Endothelial cell of umbilical vein (primary cell): ENCODE measurements around the gene RAB25. TPM values are rescaled to one million over a fixed set of nuclear protein-coding genes. Genes with fewer than 3 reads are reported as not detected.
A peak's percentile ranks its signal among the peaks of the same experiment; 100 is the strongest.

Experiments used
- BruUV-seq: library from RNA; stranded (reverse); fragments of 400-500 nt; replicated peaks from 2 replicates; lab custom pipeline; 2021; lab: Mats Ljungman, UMichigan
- CTCF ChIA-PET: fragments of 300-600, 350-600 bp; sonication (Branson Sonifier 250); formaldehyde crosslinking; loops from one replicate; lab custom pipeline; 2021; ENCODE audit warnings: antibody characterized with exemption, inconsistent platforms; lab: Charles Lee
- POLR2A ChIA-PET: fragments of 300-600, 350-600 bp; sonication (Branson Sonifier 250); formaldehyde crosslinking; loops from one replicate; lab custom pipeline; 2021; ENCODE audit warnings: antibody characterized with exemption, inconsistent platforms; lab: Charles Lee
- DNase-seq: peaks from one replicate; pipeline ENCODE4 v3.0.0-alpha.2; 2011; ENCODE audit warnings: low read depth, low spot score
- FAIRE-seq: peaks from 2 replicates; lab custom pipeline; 2011; peaks lifted over from hg19 to GRCh38; lab: Jason Lieb, UNC
- H2AFZ ChIP-seq: 2 replicates; pipeline ENCODE4 v1.6.0; 2012; ENCODE audit warnings: low read depth, low read length, control low read depth, inconsistent platforms
- H3K27ac ChIP-seq: 2 replicates; pipeline ENCODE4 v1.5.1; 2011; ENCODE audit warnings: low read depth, mild to moderate bottlenecking, control low read depth, low read length, moderate library complexity; ENCODE audit not compliant: insufficient read depth
- H3K27me3 ChIP-seq, 2 experiments: 2 replicates each; pipeline versions ENCODE4 v1.6.0 to v1.6.1; 2011; ENCODE audit warnings: low read length in 2 of 2, mixed read lengths in 1 of 2; ENCODE audit not compliant: control insufficient read depth in 2 of 2, insufficient read depth in 2 of 2
- H3K36me3 ChIP-seq, 2 experiments: 2 replicates in 1 of 2; 3 replicates in 1 of 2; pipeline ENCODE4 v1.5.1; 2011; ENCODE audit warnings: low read length in 2 of 2, mild to moderate bottlenecking in 1 of 2, moderate library complexity in 1 of 2; ENCODE audit not compliant: control insufficient read depth in 2 of 2, insufficient read depth in 2 of 2; ENCODE audit errors: extremely low read depth in 1 of 2
- H3K4me1 ChIP-seq: 3 replicates; pipeline ENCODE4 v1.5.1; 2011; ENCODE audit warnings: mild to moderate bottlenecking, low read length; ENCODE audit not compliant: control insufficient read depth, insufficient read depth; ENCODE audit errors: extremely low read depth
- H3K4me2 ChIP-seq: 2 replicates; pipeline ENCODE4 v1.6.1; 2011; ENCODE audit warnings: low read length, control low read depth, mixed read lengths; ENCODE audit not compliant: insufficient read depth
- H3K4me3 ChIP-seq, 3 experiments: fragments of 200-600 bp in 1 of 3; sonication (generic), shearing (Covaris generic) in 1 of 3; replicated peaks in 1 of 3; 2 replicates each; pipeline ENCODE4 v1.5.1; 2011 to 2016; ENCODE audit warnings: control low read depth in 3 of 3, low read length in 3 of 3, mild to moderate bottlenecking in 2 of 3, inconsistent platforms in 1 of 3, low read depth in 1 of 3, moderate library complexity in 1 of 3; ENCODE audit not compliant: insufficient read depth in 1 of 3
- H3K79me2 ChIP-seq: 2 replicates; pipeline ENCODE4 v1.6.0; 2012; ENCODE audit warnings: low read length, inconsistent platforms; ENCODE audit not compliant: control insufficient read depth, insufficient read depth
- H3K9ac ChIP-seq: replicated peaks from 2 replicates; pipeline ENCODE3; 2011; ENCODE audit warnings: low read length, control low read depth; ENCODE audit not compliant: insufficient read depth; ENCODE audit errors: extremely low read depth
- H3K9me1 ChIP-seq: replicated peaks from 3 replicates; pipeline ENCODE4 v1.6.0; 2011; ENCODE audit warnings: mild to moderate bottlenecking, low read length; ENCODE audit not compliant: control insufficient read depth, insufficient read depth; ENCODE audit errors: extremely low read depth
- H3K9me3 ChIP-seq: replicated peaks from 2 replicates; pipeline ENCODE4 v1.5.1; 2012; ENCODE audit warnings: low read length, inconsistent platforms; ENCODE audit not compliant: control insufficient read depth, insufficient read depth
- H4K20me1 ChIP-seq: replicated peaks from 2 replicates; pipeline ENCODE3; 2011; ENCODE audit warnings: mild to moderate bottlenecking, low read length; ENCODE audit not compliant: control insufficient read depth, insufficient read depth; ENCODE audit errors: extremely low read depth
- CTCF ChIP-seq, 2 donors: IDR thresholded peaks; 1 replicate in 1 of 2; 2 replicates in 1 of 2; pipeline ENCODE4 v1.5.1; 2011; ENCODE audit warnings: low read length in 2 of 2, mild to moderate bottlenecking in 2 of 2, moderate library complexity in 2 of 2, control low read depth in 1 of 2, inconsistent platforms in 1 of 2, low read depth in 1 of 2; ENCODE audit not compliant: insufficient read depth in 1 of 2; ENCODE audit errors: extremely low read depth in 1 of 2
- EZH2 ChIP-seq: IDR thresholded peaks from 2 replicates; pipeline ENCODE4 v1.6.1; 2012; ENCODE audit warnings: borderline replicate concordance, low read depth, mild to moderate bottlenecking, moderate library complexity, low read length, inconsistent platforms; ENCODE audit not compliant: severe bottlenecking
- FOS ChIP-seq: IDR thresholded peaks from 2 replicates; pipeline ENCODE4 v1.6.1; 2011; ENCODE audit warnings: mild to moderate bottlenecking, low read length, moderate library complexity, borderline replicate concordance; ENCODE audit not compliant: insufficient read depth
- GATA2 ChIP-seq: IDR thresholded peaks from 2 replicates; pipeline ENCODE4 v1.7.0; 2011; ENCODE audit warnings: low read depth, mild to moderate bottlenecking, moderate library complexity, mixed read lengths, low read length; ENCODE audit not compliant: insufficient read length, insufficient read depth
- JUN ChIP-seq: IDR thresholded peaks from 2 replicates; pipeline ENCODE4 v1.6.1; 2011; ENCODE audit warnings: borderline replicate concordance, low read depth; ENCODE audit not compliant: insufficient read length, insufficient read depth
- MYC ChIP-seq: IDR thresholded peaks from one replicate; pipeline ENCODE4 v1.6.1; 2011; ENCODE audit warnings: mild to moderate bottlenecking, low read depth, low read length
- POLR2A ChIP-seq: IDR thresholded peaks from 2 replicates; pipeline ENCODE4 v1.6.1; 2012; ENCODE audit warnings: low read depth, mild to moderate bottlenecking, control low read depth, low read length
- POLR2AphosphoS5 ChIP-seq: IDR thresholded peaks from 2 replicates; pipeline ENCODE4 v1.6.1; 2012; ENCODE audit warnings: low read depth, mild to moderate bottlenecking, control low read depth, low read length, moderate library complexity; ENCODE audit not compliant: insufficient read depth
- dilution Hi-C: fragments of 300-500 bp; cut with MboI; formaldehyde crosslinking; loops from one replicate; pipeline ENCODE4 v1.15.0; 2019; ENCODE audit warnings: low sequenced_read_pairs; ENCODE audit not compliant: extremely low pct_ligation_motif_present
- intact Hi-C: fragments of 100-400 bp; cut with micrococcal nuclease; formaldehyde crosslinking; loops from one replicate; pipeline ENCODE4 v1.10.0; 2022
- polyA plus RNA-seq, 4 experiments: library from polyadenylated mRNA; depleted of rRNA in 3 of 4; stranded (reverse) in 3 of 4; unstranded in 1 of 4; fragments of >200 nt; gene quantifications; 2 replicates each; pipeline versions ENCODE4 v1.2.1 to v1.2.3, GENCODE V29; 2011 to 2012; ENCODE audit warnings: missing spikeins in 1 of 4
- total RNA-seq: library from RNA; stranded (reverse); gene quantifications from 2 replicates; pipeline ENCODE4 v1.2.3, GENCODE V29; 2021
- TF ChIP-seq, protein P1 (sequence below): IDR thresholded peaks from 2 replicates; pipeline ENCODE4 v1.6.1; 2011; ENCODE audit not compliant: insufficient read depth, insufficient read length

Gene RAB25
- total and polyA plus RNA-seq, 2 donors (not counting 3 experiments of a cell fraction or from before 2014, with no cell fraction given) = not detected

DNA sequence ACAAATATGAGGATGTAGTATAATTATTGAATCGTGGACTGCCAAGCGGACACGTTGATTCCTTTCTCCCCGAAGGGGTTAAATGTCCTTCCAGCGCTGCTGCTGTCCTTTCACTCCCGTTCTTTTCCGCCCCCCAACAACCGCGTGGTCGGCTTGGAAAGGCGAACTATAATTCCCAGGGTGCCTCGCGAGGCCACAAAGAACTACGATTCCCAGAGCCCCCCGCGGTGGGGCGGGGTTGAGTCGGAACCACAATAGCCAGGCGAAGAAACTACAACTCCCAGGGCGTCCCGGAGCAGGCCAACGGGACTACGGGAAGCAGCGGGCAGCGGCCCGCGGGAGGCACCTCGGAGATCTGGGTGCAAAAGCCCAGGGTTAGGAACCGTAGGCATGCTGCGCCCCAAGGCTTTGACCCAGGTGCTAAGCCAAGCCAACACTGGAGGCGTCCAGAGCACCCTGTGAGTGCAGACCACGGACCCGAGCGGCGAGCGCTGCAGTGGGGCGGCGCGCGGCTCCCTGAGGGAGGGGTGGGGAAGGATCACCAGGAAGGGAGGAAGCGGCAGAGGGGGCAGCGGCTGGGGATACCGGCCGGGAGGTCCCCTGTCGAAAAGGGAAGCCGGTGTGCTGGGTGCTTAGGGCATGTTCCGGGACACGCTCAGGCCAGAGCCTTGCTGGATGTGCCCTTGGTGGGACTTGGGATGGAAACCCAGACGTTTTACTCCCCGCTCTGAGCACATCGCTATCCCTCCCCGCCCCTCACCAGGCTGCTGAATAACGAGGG, 6.3 kb upstream of the RAB25 start, which contains the start of gene LAMTOR2:
LAMTOR2 (plus strand) TSS at position 283 of the 781 bp plus-strand sequence; CDS start at position 391, 108 bp downstream.
- ChIA-PET POLR2A (no interaction called here), CTCF (interaction anchor here (1.0 to 1.8 kb wide), 2 partner anchors 10 kb away, joined by 5 to 6 read pairs; no protein-coding TSS in a partner anchor)
- DNase-seq = peak; percentile 98
- no peaks in the 10 kb centered on the region for H4K20me1 ChIP-seq
- H3K9ac ChIP-seq = peak within 1 kb of the TSS; percentile 94
- H3K4me1 ChIP-seq = peaks cover 15% of the 10 kb centered on the region
- intact Hi-C loops = loop anchor here (1.0 kb wide), 4 partner anchors 28 to 120 kb away; partner anchors contain the start of genes KHDC4 and MEX3A
- H3K9me1 ChIP-seq = no peaks in the 10 kb centered on the region
- TF ChIP-seq EZH2 = no peak
- TF ChIP-seq, protein P1, sequence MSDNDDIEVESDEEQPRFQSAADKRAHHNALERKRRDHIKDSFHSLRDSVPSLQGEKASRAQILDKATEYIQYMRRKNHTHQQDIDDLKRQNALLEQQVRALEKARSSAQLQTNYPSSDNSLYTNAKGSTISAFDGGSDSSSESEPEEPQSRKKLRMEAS = peak; percentile 75
- TF ChIP-seq CTCF (IDR thresholded peaks at IDR 0.05; ENCODE audit: extremely low read depth in 1 of 2, insufficient read depth in 1 of 2, low read depth in 1 of 2, low read length in 2 of 2) = no peak
- TF ChIP-seq POLR2AphosphoS5 = peak; percentile 43
- TF ChIP-seq GATA2 = no peak
- TF ChIP-seq POLR2A = peak; percentile 78
- TF ChIP-seq JUN = no peak
- TF ChIP-seq FOS = no peak
- peak; percentile 99 for TF ChIP-seq MYC
- H3K79me2 ChIP-seq = peaks cover 19% of the 10 kb centered on the region
- FAIRE-seq = peak; percentile 97
- BruUV-seq = no TSS peak
- H3K27ac ChIP-seq = peak within 1 kb of the TSS; percentile 95
- H3K4me2 ChIP-seq = peak within 1 kb of the TSS; percentile 97
- dilution Hi-C loops = no loop called here
- H3K27me3 ChIP-seq = no peaks in the 10 kb centered on the region
- H3K4me3 ChIP-seq = peak within 1 kb of the TSS; percentile 57 to 78 (median 74)
- no peaks in the 10 kb centered on the region for H3K9me3 ChIP-seq
- peak within 1 kb of the TSS; percentile 80 for H2AFZ ChIP-seq
- H3K36me3 ChIP-seq = peaks cover 0 to 3% of the 10 kb centered on the region in 2 experiments
